K562 (cell line): Measurements from ENCODE around the gene RNF144A. TPM values are rescaled to one million over a fixed set of nuclear protein-coding genes. Genes with fewer than 3 reads are reported as not detected.

ENCODE experiments used
- ATAC-seq: fragments of 200-7000 bp; cut with Tn5 transposase; 3 replicates; pipeline ENCODE4 v1.9.1; 2020; ENCODE audit warnings: moderate library complexity
- BruUV-seq: library from RNA; stranded (reverse); fragments of 400-500 nt; replicated peaks from 2 replicates; lab custom pipeline; 2021; lab: Mats Ljungman, UMichigan
- CTCF ChIA-PET: fragments of 300-600 bp; formaldehyde crosslinking; extraction: SDS; loops from one replicate; lab custom pipeline; 2021; ENCODE audit warnings: low intra/inter-chr PET ratio; lab: Yijun Ruan, JAX
- POLR2A ChIA-PET: fragments of 300-600, 350-650 bp; sonication (Branson Sonifier 250); formaldehyde crosslinking; extraction: SDS; loops from one replicate; lab custom pipeline; 2021; ENCODE audit warnings: antibody characterized with exemption, inconsistent platforms; lab: Yijun Ruan, JAX
- DNase-seq, 4 experiments: peaks; one replicate each; pipeline versions ENCODE4 v3.0.0 to v3.0.0-alpha.2; 2011 to 2018; ENCODE audit warnings: low spot score in 3 of 4, mixed read lengths in 3 of 4; ENCODE audit errors: extremely low read depth in 1 of 4
- FAIRE-seq: peaks from 2 replicates; lab custom pipeline; 2011; peaks lifted over from hg19 to GRCh38; lab: Jason Lieb, UNC
- H2AFZ ChIP-seq: 2 replicates; pipeline ENCODE4 v1.6.0; 2011; ENCODE audit warnings: low read depth, low read length, control low read depth, inconsistent platforms
- H3K27ac ChIP-seq: fragments of 200-600 bp; 3 replicates; pipeline ENCODE4 v1.8.0; 2011; ENCODE audit warnings: low read depth, mild to moderate bottlenecking, control low read depth, inconsistent platforms, low read length, moderate library complexity, mixed read lengths; ENCODE audit errors: extremely low read depth
- H3K27me3 ChIP-seq, 2 experiments: fragments of 300-600 bp in 1 of 2; 2 replicates in 1 of 2; 3 replicates in 1 of 2; pipeline versions ENCODE4 v1.6.0 to v1.8.0; 2011; ENCODE audit warnings: inconsistent platforms in 2 of 2, low read length in 2 of 2, mild to moderate bottlenecking in 1 of 2, mixed read lengths in 1 of 2, moderate library complexity in 1 of 2; ENCODE audit not compliant: control insufficient read depth in 2 of 2, insufficient read depth in 2 of 2
- H3K36me3 ChIP-seq: fragments of 300-600 bp; 3 replicates; pipeline ENCODE4 v1.8.0; 2011; ENCODE audit warnings: mild to moderate bottlenecking, low read length, inconsistent platforms; ENCODE audit not compliant: control insufficient read depth, insufficient read depth
- H3K4me1 ChIP-seq, 2 experiments: fragments of 200-600 bp in 1 of 2; replicated peaks in 1 of 2; 2 replicates in 1 of 2; 3 replicates in 1 of 2; pipeline versions ENCODE4 v1.5.1 to v1.8.0; 2011; ENCODE audit warnings: inconsistent platforms in 2 of 2, low read length in 2 of 2, mild to moderate bottlenecking in 1 of 2, mixed read lengths in 1 of 2, moderate library complexity in 1 of 2; ENCODE audit not compliant: control insufficient read depth in 2 of 2, insufficient read depth in 2 of 2
- H3K4me2 ChIP-seq: 2 replicates; pipeline ENCODE4 v1.6.1; 2011; ENCODE audit warnings: low read length, control low read depth, inconsistent platforms, mixed read lengths; ENCODE audit not compliant: insufficient read depth
- H3K4me3 ChIP-seq: fragments of 200-600 bp; sonication (generic), shearing (Covaris generic); 2 replicates; pipeline ENCODE4 v1.5.1; 2016; ENCODE audit warnings: control low read depth, inconsistent platforms
- H3K79me2 ChIP-seq: fragments of 200-600 bp; 3 replicates; pipeline ENCODE4 v1.8.0; 2011; ENCODE audit warnings: low read length, inconsistent platforms; ENCODE audit not compliant: control insufficient read depth, insufficient read depth
- H3K9ac ChIP-seq, 2 experiments: 2 replicates each; pipeline versions ENCODE4 v1.6.0 to v1.6.1; 2011; ENCODE audit warnings: low read depth in 2 of 2, low read length in 2 of 2, control low read depth in 1 of 2, inconsistent platforms in 1 of 2, mild to moderate bottlenecking in 1 of 2, mixed read lengths in 1 of 2; ENCODE audit not compliant: insufficient read depth in 1 of 2
- H3K9me1 ChIP-seq: one replicate; pipeline ENCODE4 v1.6.0; 2011; ENCODE audit warnings: inconsistent platforms, mild to moderate bottlenecking, low read length, moderate library complexity; ENCODE audit not compliant: control insufficient read depth, insufficient read depth
- H3K9me3 ChIP-seq: replicated peaks from 2 replicates; pipeline ENCODE4 v1.5.1; 2011; ENCODE audit warnings: low read depth, low read length, inconsistent platforms; ENCODE audit not compliant: control insufficient read depth, insufficient read depth
- H4K20me1 ChIP-seq: replicated peaks from 2 replicates; pipeline ENCODE4 v1.6.1; 2011; ENCODE audit warnings: low read length, inconsistent platforms, mixed read lengths; ENCODE audit not compliant: control insufficient read depth, insufficient read depth
- HMG20B ChIP-seq: fragments of 250-450 bp; sonication (Bioruptor Pico); IDR thresholded peaks from 2 replicates; pipeline ENCODE4 v1.5.0; 2021; ENCODE audit warnings: mild to moderate bottlenecking
- MAFF ChIP-seq: IDR thresholded peaks from 2 replicates; pipeline ENCODE4 v1.6.1; 2012; ENCODE audit warnings: low read length, improper control_type of control experiment
- MCM5 ChIP-seq: fragments of 450-650 bp; IDR thresholded peaks from 2 replicates; pipeline ENCODE4 v1.6.1; 2016; ENCODE audit warnings: low read depth
- NR1H2 ChIP-seq: sonication (generic); formaldehyde crosslinking; IDR thresholded peaks from 2 replicates; pipeline ENCODE4 v1.4.0; 2020; ENCODE audit warnings: mild to moderate bottlenecking, missing genetic modification reagents
- PHF8 ChIP-seq: fragments of 200-600 bp; sonication (generic); IDR thresholded peaks from 2 replicates; pipeline ENCODE4 v1.6.1; 2012; ENCODE audit warnings: mixed run types, mild to moderate bottlenecking, inconsistent platforms, low read length, moderate library complexity, borderline replicate concordance
- PRPF4 ChIP-seq: fragments of 200-400 bp; formaldehyde crosslinking; IDR thresholded peaks from one replicate; pipeline ENCODE4 v1.6.1; 2017; ENCODE audit warnings: low read length, low read depth, mild to moderate bottlenecking; ENCODE audit not compliant: insufficient read depth, poor library complexity, severe bottlenecking
- SNIP1 ChIP-seq: fragments of 450-650 bp; IDR thresholded peaks from 2 replicates; pipeline ENCODE4 v1.7.1; 2017; ENCODE audit warnings: low read depth, mild to moderate bottlenecking
- SNRNP70 ChIP-seq: fragments of 200-400 bp; formaldehyde crosslinking; optimal IDR thresholded peaks from 2 replicates; pipeline ENCODE3; 2017; ENCODE audit warnings: low read depth, low read length
- TAF1 ChIP-seq: IDR thresholded peaks from 2 replicates; pipeline ENCODE4 v1.6.1; 2011; ENCODE audit warnings: mild to moderate bottlenecking, low read length, moderate library complexity; ENCODE audit not compliant: insufficient read depth, control insufficient read depth, severe bottlenecking; ENCODE audit errors: extremely low read depth
- ZNF644 ChIP-seq: fragments of 200-800 bp; sonication (Bioruptor generic); IDR thresholded peaks from 2 replicates; pipeline ENCODE4 v1.6.1; 2016; ENCODE audit warnings: low read depth, missing genetic modification characterization, missing compliant biosample characterization
- WGBS: fragments of 100-300 bp; shearing (Covaris generic); methylation state at CpG from one replicate; pipeline ENCODE4 v1.1.6; 2016; ENCODE audit warnings: low coverage, mixed read lengths; ENCODE audit not compliant: insufficient coverage; ENCODE audit errors: missing lambda C conversion rate; 5-methylcytosine and 5-hydroxymethylcytosine counted together
- in situ Hi-C: fragments of 300-500 bp; cut with MboI; formaldehyde crosslinking; loops from 4 replicates; pipeline ENCODE4 v1.15.0; 2018; ENCODE audit warnings: inconsistent platforms, mixed read lengths
- intact Hi-C: fragments of 100-400 bp; cut with micrococcal nuclease; formaldehyde crosslinking; loops from 2 replicates; pipeline ENCODE4 v1.14.2; 2022
- polyA plus RNA-seq, 8 experiments: library from polyadenylated mRNA; depleted of rRNA in 4 of 8; stranded (reverse) in 5 of 8; unstranded in 3 of 8; fragments of >200 nt; fragmentation: Nextera tagmentation in 2 of 8; fragmentation: Illumina TruSeq in 1 of 8; extraction: Ambion mirVana in 2 of 8; extraction: Trizol in 1 of 8; gene quantifications; 2 replicates each; pipeline versions ENCODE4 v1.2.1 to v1.2.3, GENCODE V29; 2011 to 2014; ENCODE audit warnings: inconsistent platforms in 1 of 8, missing spikeins in 1 of 8
- total RNA-seq, 7 experiments: library from RNA; depleted of rRNA in 6 of 7; stranded (reverse); fragments of >200 nt in 6 of 7; fragmentation: Illumina TruSeq in 2 of 7; extraction: Trizol in 2 of 7; gene quantifications; 2 replicates each; pipeline versions ENCODE4 v1.2.1 to v1.2.3, GENCODE V29; 2011 to 2021; ENCODE audit warnings: low replicate concordance in 1 of 7
- TF ChIP-seq, protein P1 (sequence below): fragments of 450-650 bp; IDR thresholded peaks from 2 replicates; pipeline ENCODE4 v1.6.1; 2018; ENCODE audit not compliant: partially characterized antibody

Gene RNF144A
- total and polyA plus RNA-seq, 9 of the 15 experiments (the other 6 are each of a cell fraction or from before 2014, with no cell fraction given) = 0.96 to 11.3 (median 6.2) TPM

DNA sequence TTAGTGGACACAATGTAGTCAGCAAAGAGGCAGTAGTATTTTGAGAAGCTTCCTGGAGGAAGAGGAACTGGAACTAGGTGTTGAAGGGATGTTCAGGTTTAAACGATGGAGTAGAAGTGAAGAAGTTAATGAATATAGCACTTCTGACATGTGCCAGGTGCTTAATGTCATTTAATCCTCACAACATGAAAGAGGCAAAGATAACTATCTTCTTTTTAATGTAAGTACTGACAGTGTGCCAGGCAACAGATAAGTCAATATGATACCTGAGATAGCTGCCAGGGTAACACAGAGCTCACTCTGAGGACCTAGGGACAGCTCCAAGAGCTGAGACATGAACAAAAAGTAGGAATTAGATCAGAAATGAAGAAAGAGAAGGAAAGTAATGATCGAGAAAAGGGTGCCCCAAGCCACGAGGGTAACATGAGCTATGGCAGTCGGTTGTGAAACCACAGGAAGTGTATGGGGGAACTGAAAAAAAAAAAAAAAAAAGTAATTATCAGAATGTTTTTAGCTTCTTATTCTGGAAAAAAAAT is 140.7 kb downstream of the RNF144A start:
- 0% methylated on average over 4 of the region's 4 CpGs for WGBS
- DNase-seq = no peak
- intact Hi-C loops (no loop called here), in situ Hi-C loops (no loop called here)
- Histone ChIP-seq H3K9me1 (no peaks in the 10 kb centered on the region), H3K4me2 (no peak overlapping the region), H3K36me3 (no peaks in the 10 kb centered on the region), H3K79me2 (no peaks in the 10 kb centered on the region), H3K27me3 (peaks cover 3 to 18% of the 10 kb centered on the region in 2 experiments; a peak in 3 of 5 replicates), H3K4me1 (no peaks in the 10 kb centered on the region), H3K4me3 (no peak overlapping the region), H2AFZ (no peak overlapping the region), H3K9ac (no peak overlapping the region), H3K27ac (no peak overlapping the region), H4K20me1 (no peaks in the 10 kb centered on the region), H3K9me3 (no peaks in the 10 kb centered on the region)
- no peak for FAIRE-seq
- BruUV-seq = no TSS peak
- POLR2A ChIA-PET = interaction anchor here (0.6 kb wide), 1 partner anchor 107 kb away, joined by 3 read pairs; no protein-coding TSS in a partner anchor
- no peak for TF ChIP-seq PRPF4
- TF ChIP-seq PHF8 = no peak
- TF ChIP-seq ZNF644 = no peak
- TF ChIP-seq, protein P1, sequence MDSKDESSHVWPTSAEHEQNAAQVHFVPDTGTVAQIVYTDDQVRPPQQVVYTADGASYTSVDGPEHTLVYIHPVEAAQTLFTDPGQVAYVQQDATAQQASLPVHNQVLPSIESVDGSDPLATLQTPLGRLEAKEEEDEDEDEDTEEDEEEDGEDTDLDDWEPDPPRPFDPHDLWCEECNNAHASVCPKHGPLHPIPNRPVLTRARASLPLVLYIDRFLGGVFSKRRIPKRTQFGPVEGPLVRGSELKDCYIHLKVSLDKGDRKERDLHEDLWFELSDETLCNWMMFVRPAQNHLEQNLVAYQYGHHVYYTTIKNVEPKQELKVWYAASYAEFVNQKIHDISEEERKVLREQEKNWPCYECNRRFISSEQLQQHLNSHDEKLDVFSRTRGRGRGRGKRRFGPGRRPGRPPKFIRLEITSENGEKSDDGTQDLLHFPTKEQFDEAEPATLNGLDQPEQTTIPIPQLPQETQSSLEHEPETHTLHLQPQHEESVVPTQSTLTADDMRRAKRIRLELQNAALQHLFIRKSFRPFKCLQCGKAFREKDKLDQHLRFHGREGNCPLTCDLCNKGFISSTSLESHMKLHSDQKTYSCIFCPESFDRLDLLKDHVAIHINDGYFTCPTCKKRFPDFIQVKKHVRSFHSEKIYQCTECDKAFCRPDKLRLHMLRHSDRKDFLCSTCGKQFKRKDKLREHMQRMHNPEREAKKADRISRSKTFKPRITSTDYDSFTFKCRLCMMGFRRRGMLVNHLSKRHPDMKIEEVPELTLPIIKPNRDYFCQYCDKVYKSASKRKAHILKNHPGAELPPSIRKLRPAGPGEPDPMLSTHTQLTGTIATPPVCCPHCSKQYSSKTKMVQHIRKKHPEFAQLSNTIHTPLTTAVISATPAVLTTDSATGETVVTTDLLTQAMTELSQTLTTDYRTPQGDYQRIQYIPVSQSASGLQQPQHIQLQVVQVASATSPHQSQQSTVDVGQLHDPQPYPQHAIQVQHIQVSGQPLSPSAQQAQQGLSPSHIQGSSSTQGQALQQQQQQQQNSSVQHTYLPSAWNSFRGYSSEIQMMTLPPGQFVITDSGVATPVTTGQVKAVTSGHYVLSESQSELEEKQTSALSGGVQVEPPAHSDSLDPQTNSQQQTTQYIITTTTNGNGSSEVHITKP = no peak
- no peak for TF ChIP-seq SNIP1
- no peak for TF ChIP-seq TAF1
- no peak for TF ChIP-seq MCM5
- no peak for TF ChIP-seq SNRNP70
- TF ChIP-seq NR1H2 (CRISPR knock-in tag) = no peak
- no peak for TF ChIP-seq HMG20B (CRISPR knock-in tag)
- TF ChIP-seq MAFF = no peak
- ATAC-seq = no peak
- CTCF ChIA-PET = no interaction called here
